NCI-H1694 (cell line): ENCODE results near the gene DIP2C.
A peak's percentile ranks its signal among the peaks of the same experiment; 100 is the strongest.
"Not testable (repeated sequence)": the region's sequence is repeated elsewhere in the genome, so short reads cannot be mapped to it uniquely, and the experiment has no call there.

ENCODE experiments used
- DNase-seq: peaks from one replicate; lab custom pipeline; 2025; lab: John Stamatoyannopoulos, UW

Gene DIP2C

DNA sequence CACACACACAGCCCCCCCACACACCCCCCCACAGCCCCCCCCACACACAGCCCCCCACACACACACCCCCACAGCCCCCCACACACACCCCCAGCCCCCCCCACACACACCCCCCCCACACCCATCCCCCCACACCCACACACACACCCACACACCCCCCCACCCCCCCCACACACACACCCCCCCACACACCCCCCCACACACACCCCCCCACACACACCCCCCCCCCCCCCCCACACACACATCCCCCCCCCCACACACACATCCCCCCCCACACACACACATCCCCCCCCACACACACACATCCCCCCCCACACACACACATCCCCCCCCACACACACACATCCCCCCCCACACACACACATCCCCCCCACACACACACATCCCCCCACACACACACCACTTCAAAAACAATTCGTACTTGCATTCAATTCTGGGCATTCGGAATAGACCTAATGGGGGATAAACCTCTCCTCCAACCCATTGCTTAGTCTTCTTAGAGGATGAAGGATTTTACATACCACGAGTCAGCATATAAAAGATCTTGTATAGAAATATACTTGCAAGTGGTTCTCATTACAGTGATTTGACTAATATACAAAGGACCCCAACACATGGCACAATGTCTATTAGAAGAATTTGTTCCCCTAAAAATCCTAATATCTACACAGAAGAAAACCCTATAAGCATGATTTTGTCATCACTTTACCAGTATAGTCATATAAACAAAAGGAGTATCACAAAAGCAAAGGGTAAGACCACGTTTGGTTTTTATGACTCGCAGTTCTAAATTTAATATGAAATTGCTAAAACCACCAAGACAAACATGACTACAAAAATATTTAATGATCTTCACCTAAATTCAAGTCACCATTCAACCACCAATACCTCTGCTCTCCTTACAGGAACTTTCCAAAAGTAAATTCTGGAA, 80.9 kb downstream of the DIP2C start:
- DNase-seq: no peak

GRCh38 chr10:607545-608185, 81.8 kb downstream of the DIP2C start:
- DNase-seq: peak; percentile 48

DNA sequence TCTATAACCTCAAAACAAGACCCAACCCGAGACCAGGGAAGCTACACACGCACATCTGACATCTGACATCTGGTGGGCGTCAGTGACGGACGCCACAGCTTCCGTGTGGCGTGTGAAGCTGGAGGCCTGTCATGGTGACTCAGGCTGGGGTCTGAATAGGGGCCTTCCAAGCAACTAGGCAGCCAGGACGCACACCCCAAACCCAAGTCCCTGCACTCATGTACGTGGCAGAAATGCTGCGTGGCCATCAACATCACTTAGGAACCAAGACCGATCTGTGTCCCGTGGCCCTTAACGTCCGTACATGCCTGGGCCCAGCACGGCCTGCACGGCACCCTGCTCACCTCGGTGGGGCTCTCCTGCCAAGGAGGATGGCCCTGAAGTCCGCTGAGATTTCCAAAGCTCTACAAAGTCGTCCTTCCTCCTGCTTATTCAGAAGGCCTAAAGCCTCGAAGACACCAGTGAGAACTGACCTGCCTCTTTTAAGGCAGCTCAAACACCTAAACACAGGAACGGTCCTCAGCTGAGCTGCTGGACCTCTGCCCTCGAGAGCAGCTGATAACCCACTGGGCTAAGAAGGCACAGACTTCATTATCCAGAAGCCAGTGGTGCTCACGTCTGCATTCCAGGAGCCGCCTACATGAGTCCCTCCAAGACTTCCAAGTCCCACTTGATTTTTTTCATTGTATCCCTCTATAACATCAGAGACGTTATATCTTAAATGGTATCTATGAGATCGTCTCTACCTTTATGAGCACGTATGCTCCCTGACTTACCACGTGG, 82.5 kb downstream of the DIP2C start:
- no peak for DNase-seq

DNA sequence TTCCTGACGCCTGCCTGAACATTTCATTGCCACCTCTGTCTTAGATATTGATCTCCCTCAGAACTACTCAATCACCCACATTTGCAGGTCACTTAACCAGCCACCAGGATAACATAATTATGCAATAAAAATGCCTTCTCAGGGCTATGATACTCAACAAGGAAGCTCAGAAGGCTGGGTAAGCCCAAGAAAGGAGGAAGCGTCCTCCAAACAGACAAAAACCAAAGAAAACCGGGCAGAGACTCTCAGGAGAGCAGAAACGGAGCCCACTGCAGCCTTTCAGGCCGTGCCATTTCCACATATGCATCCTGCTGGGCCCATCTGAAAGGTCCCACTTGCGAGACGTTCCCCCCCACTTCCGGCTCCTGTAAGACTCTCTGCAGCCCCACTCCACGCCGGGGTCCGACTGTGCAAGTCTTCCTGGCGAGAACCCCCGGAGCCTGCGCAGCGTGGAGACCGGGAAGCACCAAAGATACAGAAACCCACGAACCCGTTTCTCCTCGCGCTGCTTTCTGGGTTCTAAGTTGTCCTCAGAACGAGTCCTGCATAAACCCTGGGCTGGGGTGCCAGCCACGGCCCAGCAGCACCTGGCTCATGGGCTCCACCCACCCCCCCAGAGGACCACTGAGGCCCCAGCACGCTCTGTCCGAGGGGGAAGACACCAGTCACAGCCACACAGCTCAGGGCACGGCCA, 83.7 kb downstream of the DIP2C start:
- no peak for DNase-seq

- DNase-seq: no peak
These were observed 84.5 kb downstream of the DIP2C start for GRCh38 chr10:604716-605631.

DNA sequence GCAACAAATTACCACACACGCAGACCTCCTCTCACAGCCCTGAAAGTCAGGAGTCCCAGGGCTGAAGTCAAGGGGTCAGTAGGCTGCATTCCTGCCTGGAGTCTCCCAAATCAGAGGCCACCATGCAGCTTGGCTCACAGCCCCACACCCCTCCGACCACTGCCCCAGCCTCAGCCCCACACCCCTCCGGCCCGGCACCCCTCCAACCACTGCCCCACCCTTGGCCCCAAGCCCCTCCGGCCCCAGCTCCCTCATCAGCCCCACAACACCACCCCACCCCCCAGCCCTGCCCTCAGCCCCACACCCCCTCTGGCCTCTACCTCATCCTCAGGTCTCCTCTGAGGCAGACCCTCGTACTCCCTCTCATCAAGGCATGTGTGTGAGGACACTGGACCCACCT, 85.7 kb downstream of the DIP2C start:
- no peak for DNase-seq

DNA sequence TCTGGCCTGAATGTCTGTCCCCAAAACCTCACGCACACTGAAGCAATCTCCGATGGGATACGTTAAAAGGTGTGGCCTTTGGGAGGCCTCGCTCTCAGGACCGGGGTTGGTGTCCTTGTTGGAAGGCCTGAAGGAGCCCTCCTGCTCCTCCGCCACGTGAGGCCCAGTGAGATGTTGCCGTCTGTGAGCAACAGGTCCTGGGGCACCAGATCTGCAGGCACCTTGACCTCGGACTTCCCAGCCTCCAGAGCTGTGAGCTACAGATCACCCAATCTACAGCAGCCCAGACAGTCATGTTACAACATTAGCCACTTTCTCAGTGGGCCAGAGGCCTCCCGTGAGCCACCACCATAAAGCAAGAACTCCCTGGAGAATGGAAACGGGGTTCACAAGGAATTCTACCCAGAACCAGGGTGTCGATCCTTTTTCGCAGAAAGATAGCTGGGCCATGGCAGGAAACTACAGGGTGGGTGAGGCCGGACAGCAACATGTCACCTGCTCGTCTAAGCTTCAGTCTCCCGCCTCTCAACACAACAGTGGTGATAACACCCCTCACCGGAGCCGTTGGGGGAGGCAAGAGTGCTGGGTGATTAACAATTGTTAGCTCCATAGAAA, 87.0 kb downstream of the DIP2C start:
- DNase-seq: no peak

DNA sequence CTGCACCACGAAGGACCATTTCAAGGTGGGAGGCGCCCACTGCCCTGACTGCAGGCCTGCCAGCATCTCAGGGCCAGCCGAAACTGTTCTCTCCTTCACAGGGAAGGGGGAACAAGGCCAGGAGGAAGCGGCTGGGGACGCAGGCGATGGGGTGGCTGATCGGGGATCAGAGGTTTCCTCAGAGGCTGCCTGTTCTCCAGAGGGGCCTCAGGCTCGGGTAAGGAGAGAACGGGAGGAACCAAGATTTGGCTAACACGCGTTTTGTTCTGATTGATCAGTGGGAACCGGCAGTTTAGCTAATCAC, 87.9 kb downstream of the DIP2C start:
- no peak for DNase-seq

- no peak for DNase-seq
These were observed 88.4 kb downstream of the DIP2C start for GRCh38 chr10:600876-601659.

- DNase-seq: no peak
These were observed 89.2 kb downstream of the DIP2C start for GRCh38 chr10:600234-600633.

DNA sequence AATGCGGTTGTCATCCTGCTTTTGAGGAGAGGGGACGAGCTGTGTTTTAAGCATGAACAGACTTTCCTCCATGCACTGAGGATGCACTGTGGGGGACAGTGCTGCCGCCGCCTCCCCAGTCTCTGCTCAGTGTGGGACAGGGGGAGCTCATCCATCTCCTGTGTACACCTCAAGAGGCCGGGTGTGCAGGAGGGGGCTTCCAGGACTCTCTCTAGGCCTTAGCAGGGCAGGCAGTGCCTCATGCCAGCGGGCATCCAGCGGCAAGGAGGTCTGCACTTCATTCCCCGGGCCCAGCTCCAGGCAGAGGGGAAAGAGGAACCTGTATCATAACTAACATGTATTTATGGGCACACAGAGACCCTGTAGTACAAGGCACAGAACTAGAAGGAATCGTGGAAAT, 89.7 kb downstream of the DIP2C start:
- no peak for DNase-seq

GRCh38 chr10:598415-599170, 90.9 kb downstream of the DIP2C start:
- no peak for DNase-seq

DNA sequence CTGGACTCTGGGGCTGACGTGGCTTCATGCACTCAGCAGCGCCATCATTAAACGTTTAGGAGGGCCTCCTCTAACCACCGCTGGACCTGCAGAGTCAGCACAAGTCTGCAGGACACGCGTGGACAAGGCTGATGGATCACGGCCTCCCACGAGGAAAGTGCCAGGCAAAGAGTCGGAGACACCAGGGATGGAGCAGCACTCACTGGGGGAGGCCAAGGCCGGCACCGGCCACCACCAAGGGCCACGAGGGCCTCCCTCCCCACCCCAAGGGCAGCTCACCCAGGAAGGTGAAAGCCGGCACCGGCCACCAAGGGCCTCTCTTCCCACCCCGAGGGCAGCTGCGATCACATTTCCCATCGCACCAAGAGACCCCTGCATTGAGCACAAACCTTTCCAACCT, 91.5 kb downstream of the DIP2C start:
- DNase-seq: no peak

DNA sequence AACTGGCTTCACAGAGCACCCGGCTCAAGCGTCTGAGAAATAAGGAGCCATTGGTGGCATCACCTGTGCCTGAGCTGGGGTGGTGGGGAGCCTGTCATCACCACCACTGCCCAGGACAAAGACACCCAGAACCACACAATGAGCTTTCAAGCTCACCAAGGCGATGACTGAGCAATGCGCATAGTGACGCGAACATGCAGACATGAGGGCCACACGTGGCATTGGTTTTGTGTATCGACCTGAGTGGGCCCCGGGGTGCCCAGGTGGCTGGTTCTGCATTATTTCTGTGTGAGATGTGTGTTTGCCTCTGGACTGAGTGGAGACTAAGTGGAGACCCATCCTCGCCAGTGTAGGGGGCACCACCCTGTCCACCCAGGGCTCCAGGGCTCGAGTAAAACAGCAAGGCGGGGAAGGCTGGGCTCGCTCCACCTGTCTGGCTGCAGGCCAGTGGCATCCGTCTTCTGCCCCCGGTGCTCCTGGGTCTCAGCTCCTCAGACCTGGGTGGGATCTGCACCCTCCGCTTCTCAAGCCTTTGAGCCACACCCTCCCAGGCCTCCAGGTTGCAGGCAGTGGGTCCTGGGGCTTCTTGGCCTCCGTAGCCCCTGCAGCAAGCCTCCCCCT, 92.6 kb downstream of the DIP2C start:
- DNase-seq: no peak

- not testable (repeated sequence) for DNase-seq
These were observed 93.3 kb downstream of the DIP2C start for GRCh38 chr10:596131-596530.

- no peak for DNase-seq
These were observed 94.0 kb downstream of the DIP2C start for GRCh38 chr10:595473-595872.

- DNase-seq: no peak
These were observed 94.7 kb downstream of the DIP2C start for GRCh38 chr10:594584-595270.

GRCh38 chr10:593901-594457, 95.5 kb downstream of the DIP2C start:
- no peak for DNase-seq
